ENCODE measurements around the gene FCGBP. TPM values are rescaled to one million over a fixed set of nuclear protein-coding genes. Genes with fewer than 3 reads are reported as not detected.

Gene FCGBP
- total and polyA plus RNA-seq, 4 donors = 1.3 to 65.8 (median 26.5) TPM

GRCh38 chr19:39929750-39930149 is 4.7 kb downstream of the FCGBP start:
- WGBS, 2 donors = 93 to 97% methylated on average over 3 of the region's 3 CpGs
- peaks cover 0 to 2% (median 0%) of the 10 kb centered on the region in 5 donors for H3K4me1 ChIP-seq (ENCODE audit: control insufficient read depth in 5 of 5, insufficient read depth in 5 of 5, low read length in 5 of 5)
- no peak overlapping the region for H3K9ac ChIP-seq (ENCODE audit: insufficient read depth in 1 of 2, low read length in 2 of 2)
- DNase-seq (no peak), ATAC-seq (ENCODE audit: insufficient read depth, low FRiP score) (no peak)
- no peak overlapping the region for H3K4me3 ChIP-seq
- no peaks in the 10 kb centered on the region for H3K9me3 ChIP-seq (ENCODE audit: control insufficient read depth in 4 of 4, insufficient read depth in 3 of 4, low read length in 3 of 4)
- no peaks in the 10 kb centered on the region for H3K27me3 ChIP-seq (ENCODE audit: control insufficient read depth in 3 of 3, insufficient read depth in 3 of 3, low read length in 2 of 3)
- TF ChIP-seq CTCF (IDR thresholded peaks at IDR 0.05; ENCODE audit: control extremely low read depth, extremely low read depth) = no peak
- H3K36me3 ChIP-seq (ENCODE audit: control insufficient read depth in 4 of 4, insufficient read depth in 4 of 4, low read length in 4 of 4) = no peaks in the 10 kb centered on the region
- H3K27ac ChIP-seq (ENCODE audit: low read depth in 1 of 2, low read length in 1 of 2) = no peak overlapping the region

- Histone ChIP-seq H3K27me3 (ENCODE audit: control insufficient read depth in 3 of 3, insufficient read depth in 3 of 3, low read length in 2 of 3) (no peaks in the 10 kb centered on the region), H3K4me1 (ENCODE audit: control insufficient read depth in 5 of 5, insufficient read depth in 5 of 5, low read length in 5 of 5) (peaks cover 0 to 2% (median 0%) of the 10 kb centered on the region in 5 donors), H3K4me3 (no peak overlapping the region), H3K9me3 (ENCODE audit: control insufficient read depth in 4 of 4, insufficient read depth in 3 of 4, low read length in 3 of 4) (peaks cover 0 to 4% (median 0%) of the 10 kb centered on the region in 4 donors), H3K27ac (ENCODE audit: low read depth in 1 of 2, low read length in 1 of 2) (no peak overlapping the region), H3K36me3 (ENCODE audit: control insufficient read depth in 4 of 4, insufficient read depth in 4 of 4, low read length in 4 of 4) (no peaks in the 10 kb centered on the region), H3K9ac (ENCODE audit: insufficient read depth in 1 of 2, low read length in 2 of 2) (no peak overlapping the region)
- TF ChIP-seq CTCF (IDR thresholded peaks at IDR 0.05; ENCODE audit: control extremely low read depth, extremely low read depth) = no peak
- DNase-seq = no peak
- WGBS, 2 donors = 88 to 93% methylated on average over 3 of the region's 3 CpGs
- no peak for ATAC-seq (ENCODE audit: insufficient read depth, low FRiP score)
Measured at GRCh38 chr19:39928357-39928725, 6.1 kb downstream of the FCGBP start.

- TF ChIP-seq CTCF (IDR thresholded peaks at IDR 0.05; ENCODE audit: control extremely low read depth, extremely low read depth) = no peak
- no peaks in the 10 kb centered on the region for H3K4me1 ChIP-seq (ENCODE audit: control insufficient read depth in 5 of 5, insufficient read depth in 5 of 5, low read length in 5 of 5)
- no peak overlapping the region for H3K9ac ChIP-seq (ENCODE audit: insufficient read depth in 1 of 2, low read length in 2 of 2)
- H3K36me3 ChIP-seq (ENCODE audit: control insufficient read depth in 4 of 4, insufficient read depth in 4 of 4, low read length in 4 of 4) = no peaks in the 10 kb centered on the region
- H3K4me3 ChIP-seq = no peak overlapping the region
- H3K27ac ChIP-seq (ENCODE audit: low read depth in 1 of 2, low read length in 1 of 2) = no peak overlapping the region
- no peak for DNase-seq
- ATAC-seq (ENCODE audit: insufficient read depth, low FRiP score) = no peak
- no peaks in the 10 kb centered on the region for H3K27me3 ChIP-seq (ENCODE audit: control insufficient read depth in 3 of 3, insufficient read depth in 3 of 3, low read length in 2 of 3)
- 91 to 94% methylated on average over 23 of the region's 23 CpGs for WGBS, 2 donors
- H3K9me3 ChIP-seq (ENCODE audit: control insufficient read depth in 4 of 4, insufficient read depth in 3 of 4, low read length in 3 of 4) = peaks cover 0 to 4% (median 0%) of the 10 kb centered on the region in 4 donors
Measured at GRCh38 chr19:39927524-39928356, 6.7 kb downstream of the FCGBP start.
